SK-N-SH (cell line): ENCODE data around the gene TMEM72. TPM values are rescaled to one million over a fixed set of nuclear protein-coding genes. Genes with fewer than 3 reads are reported as not detected.
"Not testable (repeated sequence)": the region's sequence is repeated elsewhere in the genome, so short reads cannot be mapped to it uniquely, and the experiment has no call there.

ENCODE experiments used
- CTCF ChIA-PET: fragments of 300-600, 350-600 bp; formaldehyde crosslinking; extraction: SDS; loops from one replicate; lab custom pipeline; 2021; lab: Yijun Ruan, JAX
- POLR2A ChIA-PET: fragments of 350-600 bp; sonication (Branson Sonifier 250); formaldehyde crosslinking; extraction: SDS; loops from one replicate; lab custom pipeline; 2020; ENCODE audit warnings: antibody characterized with exemption, inconsistent platforms; lab: Yijun Ruan, JAX
- DNase-seq: peaks from one replicate; pipeline ENCODE4 v3.0.0; 2012
- H2AFZ ChIP-seq: fragments of 200-600 bp; sonication (generic); 2 replicates; pipeline ENCODE4 v1.8.1; 2016; ENCODE audit warnings: antibody characterized with exemption, mild to moderate bottlenecking, low read depth
- H3F3A ChIP-seq: fragments of 200-600 bp; sonication (generic); replicated peaks from 2 replicates; pipeline ENCODE3; 2016; ENCODE audit warnings: antibody characterized with exemption, mild to moderate bottlenecking; ENCODE audit not compliant: insufficient read depth
- H3K27ac ChIP-seq, 2 experiments: fragments of 200-500 bp in 1 of 2; fragments of 200-600 bp in 1 of 2; sonication (Bioruptor generic) in 1 of 2; sonication (generic), shearing (Covaris generic) in 1 of 2; 2 replicates each; pipeline versions ENCODE4 v1.5.1 to v1.6.1; 2014 to 2016; ENCODE audit warnings: low read depth in 2 of 2, inconsistent platforms in 1 of 2, low read length in 1 of 2, mild to moderate bottlenecking in 1 of 2, mixed read lengths in 1 of 2
- H3K27me3 ChIP-seq: fragments of 200-600 bp; sonication (generic), shearing (Covaris generic); 2 replicates; pipeline ENCODE4 v1.6.1; 2016; ENCODE audit warnings: mixed run types; ENCODE audit not compliant: insufficient read depth
- H3K36me3 ChIP-seq, 2 experiments: fragments of 200-500 bp in 1 of 2; fragments of 200-600 bp in 1 of 2; sonication (Bioruptor generic) in 1 of 2; sonication (generic) in 1 of 2; replicated peaks in 1 of 2; 2 replicates each; pipeline versions ENCODE3 to v1.5.1; 2014 to 2016; ENCODE audit warnings: low read length in 1 of 2, mild to moderate bottlenecking in 1 of 2; ENCODE audit not compliant: insufficient read depth in 2 of 2, control insufficient read depth in 1 of 2
- H3K4me1 ChIP-seq, 2 experiments: fragments of 200-500 bp in 1 of 2; fragments of 200-600 bp in 1 of 2; sonication (Bioruptor generic) in 1 of 2; sonication (generic), shearing (Covaris generic) in 1 of 2; 2 replicates each; pipeline versions ENCODE4 v1.5.1 to v1.6.1; 2014 to 2016; ENCODE audit warnings: low read depth in 1 of 2, low read length in 1 of 2, mixed run types in 1 of 2; ENCODE audit not compliant: insufficient read depth in 2 of 2, control insufficient read depth in 1 of 2
- H3K4me2 ChIP-seq: fragments of 200-600 bp; sonication (generic), shearing (Covaris generic); 2 replicates; pipeline ENCODE4 v1.6.1; 2017; ENCODE audit warnings: mixed run types
- H3K4me3 ChIP-seq, 2 experiments: fragments of 200-500 bp in 1 of 2; fragments of 200-600 bp in 1 of 2; sonication (Bioruptor generic) in 1 of 2; sonication (generic), shearing (Covaris generic) in 1 of 2; 2 replicates each; pipeline versions ENCODE4 v1.5.1 to v1.8.1; 2014 to 2016; ENCODE audit warnings: low read depth in 2 of 2, inconsistent platforms in 1 of 2, low read length in 1 of 2, mild to moderate bottlenecking in 1 of 2, mixed read lengths in 1 of 2, moderate library complexity in 1 of 2
- H3K79me2 ChIP-seq: fragments of 200-600 bp; sonication (generic); 2 replicates; pipeline ENCODE4 v1.8.1; 2017; ENCODE audit warnings: mild to moderate bottlenecking; ENCODE audit not compliant: insufficient read depth
- H3K9ac ChIP-seq: fragments of 200-600 bp; sonication (generic); 2 replicates; pipeline ENCODE4 v1.6.1; 2017; ENCODE audit warnings: mixed run types
- H3K9me2 ChIP-seq: fragments of 200-600 bp; sonication (generic); 2 replicates; pipeline ENCODE4 v1.6.1; 2017; ENCODE audit warnings: mixed run types
- H3K9me3 ChIP-seq: fragments of 200-600 bp; sonication (generic); 2 replicates; pipeline ENCODE4 v1.6.1; 2017; ENCODE audit warnings: mixed run types, mild to moderate bottlenecking, moderate library complexity
- H4K20me1 ChIP-seq: fragments of 200-600 bp; sonication (generic); 2 replicates; pipeline ENCODE4 v1.6.1; 2017; ENCODE audit warnings: mild to moderate bottlenecking, mixed run types; ENCODE audit not compliant: insufficient read depth
- ELF1 ChIP-seq: IDR thresholded peaks from 2 replicates; pipeline ENCODE4 v1.4.0; 2012
- EZH2phosphoT487 ChIP-seq: fragments of 200-600 bp; sonication (generic); IDR thresholded peaks from 2 replicates; pipeline ENCODE4 v1.6.1; 2017; ENCODE audit warnings: low read depth, mixed run types, mild to moderate bottlenecking, antibody characterized with exemption, moderate library complexity, borderline replicate concordance
- FOXJ3 ChIP-seq: sonication (generic); formaldehyde crosslinking; IDR thresholded peaks from 2 replicates; pipeline ENCODE4 v1.5.1; 2020; ENCODE audit warnings: mild to moderate bottlenecking, missing genetic modification reagents
- GATA2 ChIP-seq: sonication (generic); formaldehyde crosslinking; IDR thresholded peaks from 2 replicates; pipeline ENCODE4 v1.5.0; 2020; ENCODE audit warnings: mild to moderate bottlenecking, missing genetic modification reagents
- JUND ChIP-seq: IDR thresholded peaks from 2 replicates; pipeline ENCODE4 v1.4.0; 2012
- PBX3 ChIP-seq: IDR thresholded peaks from 2 replicates; pipeline ENCODE4; 2012
- RAD21 ChIP-seq: IDR thresholded peaks from 2 replicates; pipeline ENCODE4 v1.6.1; 2012; ENCODE audit warnings: mild to moderate bottlenecking, low read length
- RCOR1 ChIP-seq: fragments of 150-350 bp; IDR thresholded peaks from 2 replicates; pipeline ENCODE4 v1.6.1; 2017; ENCODE audit warnings: antibody characterized with exemption, low read length
- REST ChIP-seq: IDR thresholded peaks from 2 replicates; pipeline ENCODE4 v1.6.1; 2012; ENCODE audit warnings: mild to moderate bottlenecking, low read depth, low read length, moderate library complexity
- RXRA ChIP-seq: IDR thresholded peaks from 2 replicates; pipeline ENCODE4 v1.4.0; 2012; ENCODE audit warnings: low read depth, mild to moderate bottlenecking, borderline replicate concordance
- SMC3 ChIP-seq: IDR thresholded peaks from 2 replicates; pipeline ENCODE4 v1.6.1; 2012; ENCODE audit warnings: low read depth, low read length, improper control_type of control experiment
- TAF1 ChIP-seq: IDR thresholded peaks from 2 replicates; pipeline ENCODE4 v1.6.1; 2012; ENCODE audit warnings: low read depth, mild to moderate bottlenecking, low read length, moderate library complexity, borderline replicate concordance
- TEAD4 ChIP-seq: IDR thresholded peaks from 2 replicates; pipeline ENCODE4 v1.4.0; 2012; ENCODE audit warnings: mild to moderate bottlenecking, borderline replicate concordance; ENCODE audit not compliant: insufficient read depth
- YY1 ChIP-seq: IDR thresholded peaks from 2 replicates; pipeline ENCODE4 v1.4.0; 2012; ENCODE audit warnings: low read depth, mild to moderate bottlenecking
- ZBTB33 ChIP-seq: IDR thresholded peaks from 2 replicates; pipeline ENCODE4 v1.4.0; 2012; ENCODE audit warnings: low read depth, borderline replicate concordance
- WGBS: methylation state at CpG from one replicate; pipeline ENCODE4 v1.1.6; 2017; ENCODE audit warnings: low lambda C conversion rate; 5-methylcytosine and 5-hydroxymethylcytosine counted together
- polyA plus RNA-seq, 3 experiments: library from polyadenylated mRNA; depleted of rRNA; stranded (reverse); fragments of >200 nt; gene quantifications; 2 replicates each; pipeline ENCODE4 v1.2.3, GENCODE V29; 2012

TMEM72 gene
- polyA plus RNA-seq, 1 of the 3 experiments (the other 2 are of a cell fraction): not detected

DNA sequence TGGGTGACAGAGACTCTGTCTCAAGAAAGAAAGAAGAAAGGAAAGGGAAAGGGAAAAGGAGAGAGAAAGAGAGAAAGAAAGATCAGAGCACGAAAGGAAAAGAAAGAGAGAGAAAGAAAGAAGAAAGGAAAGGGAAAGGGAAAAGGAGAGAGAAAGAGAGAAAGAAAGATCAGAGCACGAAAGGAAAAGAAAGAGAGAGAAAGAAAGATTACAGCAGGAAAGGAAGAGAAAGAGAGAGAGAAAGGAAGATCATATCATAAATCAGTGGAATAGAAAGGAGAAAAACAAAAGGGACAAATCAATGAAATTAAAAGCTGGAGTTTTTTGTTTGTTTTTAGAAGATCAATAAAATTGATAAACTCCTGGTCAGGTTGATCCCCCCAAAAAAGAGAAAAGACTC is 44.8 kb upstream of the TMEM72 start:
- DNase-seq, H3K36me3 ChIP-seq, H3K9ac ChIP-seq, H3K9me3 ChIP-seq, H3K27ac ChIP-seq, POLR2A ChIA-PET, H3K79me2 ChIP-seq, H3K4me3 ChIP-seq, H3F3A ChIP-seq, H3K9me2 ChIP-seq, H2AFZ ChIP-seq, H4K20me1 ChIP-seq, H3K4me2 ChIP-seq: not testable (repeated sequence)
- CTCF ChIA-PET: interaction anchor here (1.2 to 3.4 kb wide), 5 partner anchors 8 to 1177 kb away, joined by 3 to 32 read pairs (median 5); no protein-coding TSS in a partner anchor
- WGBS: 20% methylated on average over 2 of the region's 2 CpGs
- Histone ChIP-seq H3K4me1 (peaks cover 12 to 15% of the 10 kb centered on the region in 2 experiments; a peak in 2 of 4 replicates), H3K27me3 (peaks cover 27% of the 10 kb centered on the region; the same call in 1 of the 2 replicates)

GRCh38 chr10:44870031-44870430 is 41.1 kb upstream of the TMEM72 start:
- no peaks in the 10 kb centered on the region for H3F3A ChIP-seq
- H3K9me3 ChIP-seq: no peaks in the 10 kb centered on the region
- WGBS: 26% methylated on average over 6 of the region's 6 CpGs
- no peak overlapping the region for H3K4me2 ChIP-seq
- peaks cover 3 to 4% of the 10 kb centered on the region in 2 experiments; a peak in 2 of 4 replicates for H3K4me1 ChIP-seq
- POLR2A ChIA-PET: no interaction called here
- no peak overlapping the region for H3K9ac ChIP-seq
- CTCF ChIA-PET: interaction anchor here (0.6 to 2.4 kb wide), 3 partner anchors 9 to 13 kb away, joined by 3 to 6 read pairs (median 4); no protein-coding TSS in a partner anchor
- H3K4me3 ChIP-seq: no peak overlapping the region
- no peaks in the 10 kb centered on the region for H3K9me2 ChIP-seq
- no peak overlapping the region for H2AFZ ChIP-seq
- TF ChIP-seq SMC3: no peak
- no peak for TF ChIP-seq RAD21
- TF ChIP-seq TEAD4: no peak
- TF ChIP-seq RXRA: no peak
- no peak for TF ChIP-seq FOXJ3 (CRISPR knock-in tag)
- TF ChIP-seq GATA2 (CRISPR knock-in tag): no peak
- no peak for TF ChIP-seq PBX3
- TF ChIP-seq JUND: no peak
- TF ChIP-seq ZBTB33: no peak
- no peak for TF ChIP-seq REST
- no peak for TF ChIP-seq RCOR1
- TF ChIP-seq EZH2phosphoT487: no peak
- TF ChIP-seq ELF1: no peak
- no peak for TF ChIP-seq YY1
- no peak for TF ChIP-seq TAF1
- TF ChIP-seq, all 33 proteins: peak for 0
- peaks cover 33% of the 10 kb centered on the region; the same call in 1 of the 2 replicates for H3K27me3 ChIP-seq
- no peak overlapping the region for H3K27ac ChIP-seq
- H3K79me2 ChIP-seq: no peaks in the 10 kb centered on the region
- no peaks in the 10 kb centered on the region for H3K36me3 ChIP-seq
- no peak for DNase-seq
- no peaks in the 10 kb centered on the region for H4K20me1 ChIP-seq
